ENCODE results near the gene AGK.
"Not testable (repeated sequence)": the region's sequence is repeated elsewhere in the genome, so short reads cannot be mapped to it uniquely, and the experiment has no call there.

Gene AGK

DNA sequence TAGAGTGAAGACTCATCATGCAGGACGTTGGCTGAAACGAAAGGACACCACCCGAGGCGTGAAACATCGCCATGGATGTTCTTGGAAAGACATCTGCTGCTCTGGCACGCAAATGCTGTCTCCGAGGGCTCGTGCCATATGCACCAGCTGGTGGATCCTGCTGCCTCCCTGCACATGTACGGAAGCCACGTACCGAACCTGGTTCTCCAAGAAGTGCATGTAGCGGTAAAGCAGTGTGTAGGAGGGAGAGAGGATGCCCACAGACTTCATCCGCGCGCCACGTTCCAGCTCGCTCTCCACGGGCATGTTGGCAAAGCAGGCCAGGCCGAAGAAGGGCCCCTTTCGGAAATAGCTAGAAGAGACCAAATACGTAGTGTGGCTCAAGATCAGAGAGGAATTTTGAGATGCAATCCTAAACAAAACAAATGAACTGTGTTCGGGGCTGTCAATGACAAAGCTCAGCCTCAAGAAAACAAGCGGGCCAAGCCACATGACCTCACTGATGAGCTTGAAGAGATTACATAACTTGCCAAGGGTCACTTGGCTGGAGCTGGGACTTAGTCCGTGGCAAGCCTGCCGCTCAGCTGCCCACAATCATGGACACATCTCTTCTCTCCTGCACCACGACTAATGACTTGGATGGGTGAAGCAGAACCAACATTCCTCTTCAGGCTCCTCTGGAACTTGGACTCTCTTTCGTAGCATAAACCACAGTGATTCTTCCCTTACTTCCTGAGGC lies 134.2 kb downstream of the AGK start:
- DNase-seq (ENCODE audit: low read depth) = no peak
- H3K4me3 ChIP-seq (replicated peaks; ENCODE audit: low read depth, low read length) = no peak overlapping the region
- TF ChIP-seq, protein P1, sequence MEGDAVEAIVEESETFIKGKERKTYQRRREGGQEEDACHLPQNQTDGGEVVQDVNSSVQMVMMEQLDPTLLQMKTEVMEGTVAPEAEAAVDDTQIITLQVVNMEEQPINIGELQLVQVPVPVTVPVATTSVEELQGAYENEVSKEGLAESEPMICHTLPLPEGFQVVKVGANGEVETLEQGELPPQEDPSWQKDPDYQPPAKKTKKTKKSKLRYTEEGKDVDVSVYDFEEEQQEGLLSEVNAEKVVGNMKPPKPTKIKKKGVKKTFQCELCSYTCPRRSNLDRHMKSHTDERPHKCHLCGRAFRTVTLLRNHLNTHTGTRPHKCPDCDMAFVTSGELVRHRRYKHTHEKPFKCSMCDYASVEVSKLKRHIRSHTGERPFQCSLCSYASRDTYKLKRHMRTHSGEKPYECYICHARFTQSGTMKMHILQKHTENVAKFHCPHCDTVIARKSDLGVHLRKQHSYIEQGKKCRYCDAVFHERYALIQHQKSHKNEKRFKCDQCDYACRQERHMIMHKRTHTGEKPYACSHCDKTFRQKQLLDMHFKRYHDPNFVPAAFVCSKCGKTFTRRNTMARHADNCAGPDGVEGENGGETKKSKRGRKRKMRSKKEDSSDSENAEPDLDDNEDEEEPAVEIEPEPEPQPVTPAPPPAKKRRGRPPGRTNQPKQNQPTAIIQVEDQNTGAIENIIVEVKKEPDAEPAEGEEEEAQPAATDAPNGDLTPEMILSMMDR (IDR thresholded peaks at IDR 0.05; ENCODE audit: low read length, missing control alignments) = no peak

DNA sequence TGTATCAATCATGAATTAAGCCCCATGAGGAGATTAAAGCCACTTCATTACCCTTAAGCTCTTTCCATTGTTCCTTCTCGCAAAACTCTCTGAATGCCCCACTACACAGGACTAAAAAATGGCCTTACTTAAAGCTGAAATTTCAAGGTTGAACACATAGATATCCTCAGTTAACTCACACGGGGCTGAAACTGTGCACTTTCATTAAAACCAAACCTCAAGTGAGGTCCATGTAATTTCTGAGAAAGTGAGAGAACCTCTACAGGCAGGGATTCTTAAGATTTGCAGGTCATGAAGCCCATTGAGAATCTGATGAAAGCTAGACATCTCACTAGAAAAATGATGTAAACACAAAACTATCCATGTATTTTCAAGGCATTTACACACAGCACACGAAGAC lies 134.9 kb downstream of the AGK start:
- H3K4me3 ChIP-seq (replicated peaks; ENCODE audit: low read depth, low read length) = no peak overlapping the region
- TF ChIP-seq, protein P1 (IDR thresholded peaks at IDR 0.05; ENCODE audit: low read length, missing control alignments) = no peak

DNA sequence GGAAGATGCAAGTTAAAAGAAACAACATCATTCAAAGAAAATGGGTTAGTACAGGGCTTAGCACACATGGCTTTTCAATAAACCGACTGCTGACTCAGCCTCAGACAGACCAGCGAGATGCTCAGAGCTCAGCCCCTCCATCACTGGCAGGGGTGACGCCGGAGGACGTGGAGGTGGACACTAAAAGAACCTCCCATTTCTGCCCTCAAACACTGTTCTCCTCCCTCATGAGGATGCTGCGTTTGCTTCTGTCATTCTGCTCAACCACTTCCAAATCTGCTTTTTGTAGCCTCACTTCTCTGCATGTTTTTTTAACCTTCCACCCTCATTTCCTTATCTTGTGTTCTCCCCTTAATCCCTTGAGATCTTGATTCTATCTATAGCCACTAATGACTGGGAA lies 135.5 kb downstream of the AGK start:
- no peak overlapping the region for H3K4me3 ChIP-seq (replicated peaks; ENCODE audit: low read depth, low read length)
- no peak for DNase-seq (ENCODE audit: low read depth)
- TF ChIP-seq, protein P1 (IDR thresholded peaks at IDR 0.05; ENCODE audit: low read length, missing control alignments) = no peak

More for the DNA sequence above, 134.9 kb downstream of the AGK start:
- no peak for DNase-seq (ENCODE audit: low read depth)

DNA sequence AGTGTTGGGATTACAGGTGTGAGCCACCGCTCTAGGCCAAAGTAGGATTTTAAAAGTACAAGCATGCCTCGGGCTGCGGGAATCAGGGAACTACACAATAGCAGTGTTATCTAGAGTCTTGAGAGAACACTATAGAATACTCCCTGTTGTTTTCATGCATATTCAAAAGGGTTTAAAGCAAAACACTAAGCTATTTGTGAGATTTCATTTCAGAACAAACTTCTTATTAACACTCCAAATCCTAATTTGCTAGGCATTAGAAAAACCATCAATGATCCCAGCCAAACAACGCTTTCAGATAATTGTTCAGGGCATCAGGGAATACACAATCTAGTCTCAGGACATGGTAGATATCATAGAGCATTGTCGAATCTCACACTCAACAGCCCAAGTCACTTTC lies 136.8 kb downstream of the AGK start:
- no peak overlapping the region for H3K4me3 ChIP-seq (replicated peaks; ENCODE audit: low read depth, low read length)
- TF ChIP-seq, protein P1 (IDR thresholded peaks at IDR 0.05; ENCODE audit: low read length, missing control alignments) = no peak
- DNase-seq (ENCODE audit: low read depth) = no peak

DNA sequence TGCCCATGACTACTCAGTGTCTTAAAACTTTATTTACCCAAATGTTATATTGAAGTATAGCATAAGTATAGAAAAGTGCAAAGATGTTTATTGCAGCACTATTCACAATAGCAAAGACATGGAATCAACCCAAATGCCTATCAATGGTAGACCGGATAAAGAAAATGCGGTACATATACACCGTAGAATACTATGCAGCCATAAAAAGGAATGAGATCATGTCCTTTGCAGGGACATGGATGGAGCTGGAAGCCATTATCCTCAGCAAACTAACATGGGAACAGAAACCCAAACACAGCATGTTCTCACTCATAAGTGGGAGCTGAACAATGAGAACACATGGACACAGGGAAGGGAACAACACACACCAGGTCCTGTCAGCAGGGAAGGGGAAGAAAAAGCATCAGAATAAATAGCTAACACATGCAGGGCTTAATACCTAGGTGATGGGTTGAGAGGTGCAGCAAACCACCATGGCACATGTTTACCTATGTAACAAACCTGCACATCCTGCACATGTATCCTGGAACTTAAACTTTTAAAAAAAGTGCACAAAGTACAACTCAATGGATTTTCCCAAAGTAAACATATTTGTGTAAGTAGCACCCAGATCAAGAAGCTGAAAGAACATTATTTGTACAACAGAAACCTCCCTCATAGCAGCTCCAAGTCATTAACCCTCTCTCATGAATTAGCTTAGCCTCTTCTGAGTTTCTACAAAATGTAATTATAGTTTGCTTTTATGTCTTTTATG lies 138.0 kb downstream of the AGK start:
- not testable (repeated sequence) for DNase-seq (ENCODE audit: low read depth)

DNA sequence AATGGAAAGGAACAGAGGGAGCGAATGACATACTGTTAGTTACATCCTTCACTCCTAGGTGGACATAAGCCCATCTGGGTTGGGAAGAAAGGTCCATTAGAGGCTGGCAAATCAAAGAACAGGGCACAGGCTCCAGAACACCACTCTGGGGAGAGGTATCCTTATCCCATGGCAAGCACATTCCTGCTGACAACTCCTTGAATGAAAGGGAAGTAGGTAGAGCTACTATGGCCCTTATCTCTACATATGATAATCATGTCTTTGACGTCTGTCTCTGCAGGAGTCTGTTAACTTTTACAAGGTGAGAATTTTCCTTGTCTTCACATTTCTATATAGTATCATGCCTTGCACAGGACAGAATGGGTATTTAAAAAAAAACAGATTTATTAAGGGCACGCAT lies 140.3 kb downstream of the AGK start:
- no peak for DNase-seq (ENCODE audit: low read depth)
- no peak overlapping the region for H3K4me3 ChIP-seq (replicated peaks; ENCODE audit: low read depth, low read length)
- TF ChIP-seq, protein P1 (IDR thresholded peaks at IDR 0.05; ENCODE audit: low read length, missing control alignments) = no peak

More for the DNA sequence above, 138.0 kb downstream of the AGK start:
- H3K4me3 ChIP-seq (replicated peaks; ENCODE audit: low read depth, low read length) = not testable (repeated sequence)

DNA sequence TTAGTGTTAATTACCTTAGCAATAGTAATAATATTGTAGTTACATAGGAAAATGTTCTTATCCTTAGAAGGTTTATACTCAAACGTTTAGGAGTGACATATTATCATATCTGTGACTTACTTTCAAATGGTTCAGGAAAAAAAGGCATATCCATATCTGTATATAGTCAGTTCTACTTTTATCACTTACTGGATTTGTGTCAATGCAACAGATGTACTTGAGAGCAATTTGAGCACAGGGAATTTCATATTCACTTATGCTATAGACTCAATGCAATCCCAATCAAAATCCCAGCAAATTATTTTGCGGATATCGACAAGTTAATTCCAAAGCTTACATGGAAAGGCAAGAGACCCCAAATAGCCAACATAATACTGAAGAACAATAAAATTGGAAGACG lies 140.8 kb downstream of the AGK start:
- H3K4me3 ChIP-seq (replicated peaks; ENCODE audit: low read depth, low read length) = no peak overlapping the region
- no peak for DNase-seq (ENCODE audit: low read depth)
- TF ChIP-seq, protein P1 (IDR thresholded peaks at IDR 0.05; ENCODE audit: low read length, missing control alignments) = no peak

All from fibroblast of pulmonary artery (primary cell).